Thoracic aorta endothelial cell (primary cell): ENCODE results near the gene KCNJ12. TPM values are rescaled to one million over a fixed set of nuclear protein-coding genes. Genes with fewer than 3 reads are reported as not detected.

Source experiments
- total RNA-seq: library from RNA; depleted of rRNA; stranded (reverse); fragments of >200 nt; gene quantifications from 2 replicates; pipeline ENCODE4 v1.2.3, GENCODE V29; 2012

Gene KCNJ12
- 1.3 and 4.7 TPM in 2 replicates for total RNA-seq

DNA sequence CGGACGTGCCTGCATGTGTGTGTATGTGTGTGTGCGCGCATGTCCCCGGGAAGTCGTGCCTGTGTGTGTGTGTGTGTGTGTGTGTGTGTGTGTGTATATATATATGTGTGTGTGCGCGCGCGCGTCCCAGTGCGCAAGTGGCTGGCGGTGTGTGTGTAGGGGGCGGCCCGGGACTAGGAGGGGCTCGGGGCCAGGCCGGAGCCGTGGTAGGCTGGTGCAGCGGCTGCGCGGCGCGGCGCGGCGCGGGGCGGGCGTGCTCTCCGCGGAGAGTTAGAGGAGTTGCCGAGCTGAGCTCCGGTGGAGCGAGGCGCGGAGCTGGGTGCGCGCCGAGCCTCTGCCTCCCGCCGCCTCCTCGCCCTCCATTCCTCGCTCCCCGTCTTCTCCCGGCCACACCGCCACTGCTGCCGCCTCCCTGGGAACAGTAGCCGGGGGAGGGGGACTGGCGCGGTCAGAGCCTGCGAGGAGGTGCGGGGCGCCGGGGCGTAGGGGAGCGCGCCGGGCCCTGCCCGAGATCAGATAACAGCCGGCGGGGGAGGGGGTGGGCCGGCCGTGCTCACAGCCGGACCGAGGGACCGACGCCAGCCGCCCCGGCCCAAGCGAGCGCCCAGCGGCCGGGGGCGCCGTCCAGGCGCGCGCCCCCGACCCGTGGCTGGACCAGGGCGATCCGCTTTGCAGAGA is at the start of gene KCNJ12:
KCNJ12 (plus strand) TSS at position 277 of the 678 bp plus-strand sequence. CDS start 38,986 bp downstream, outside the sequence.

Other genes starting within 250 kb of the KCNJ12 start
- gene DHRS7B, start 249.4 kb upstream of the KCNJ12 start, total RNA-seq = 10.0 and 10.7 TPM in 2 replicates
- 23.4 and 25.5 TPM in 2 replicates for gene TMEM11, start 162.2 kb upstream of the KCNJ12 start, total RNA-seq
- 2.4 and 3.2 TPM in 2 replicates for gene NATD1, start 122.9 kb upstream of the KCNJ12 start, total RNA-seq
- gene MAP2K3, start 91.6 kb upstream of the KCNJ12 start, total RNA-seq = 19.3 and 22.5 TPM in 2 replicates